NCI-H2107 treated with DMSO at 0.1 percent for 48 hours (cell line): ENCODE results near the gene ABHD14A.
"Not testable (repeated sequence)": the region's sequence is repeated elsewhere in the genome, so short reads cannot be mapped to it uniquely, and the experiment has no call there.

Experiments
- DNase-seq: peaks from one replicate; lab custom pipeline; 2025; ENCODE audit not compliant: unreplicated experiment; lab: John Stamatoyannopoulos, UW

Gene ABHD14A

GRCh38 chr3:51970606-51971300, 4.1 kb upstream of the ABHD14A start:
- DNase-seq: no peak

- DNase-seq: no peak
Measured at GRCh38 chr3:51971350-51971749, 3.5 kb upstream of the ABHD14A start.

GRCh38 chr3:51974277-51974962, 444 bp upstream of the ABHD14A start:
- DNase-seq: no peak

GRCh38 chr3:51975852-51976549, 1.1 kb downstream of the ABHD14A start:
- no peak for DNase-seq

DNA sequence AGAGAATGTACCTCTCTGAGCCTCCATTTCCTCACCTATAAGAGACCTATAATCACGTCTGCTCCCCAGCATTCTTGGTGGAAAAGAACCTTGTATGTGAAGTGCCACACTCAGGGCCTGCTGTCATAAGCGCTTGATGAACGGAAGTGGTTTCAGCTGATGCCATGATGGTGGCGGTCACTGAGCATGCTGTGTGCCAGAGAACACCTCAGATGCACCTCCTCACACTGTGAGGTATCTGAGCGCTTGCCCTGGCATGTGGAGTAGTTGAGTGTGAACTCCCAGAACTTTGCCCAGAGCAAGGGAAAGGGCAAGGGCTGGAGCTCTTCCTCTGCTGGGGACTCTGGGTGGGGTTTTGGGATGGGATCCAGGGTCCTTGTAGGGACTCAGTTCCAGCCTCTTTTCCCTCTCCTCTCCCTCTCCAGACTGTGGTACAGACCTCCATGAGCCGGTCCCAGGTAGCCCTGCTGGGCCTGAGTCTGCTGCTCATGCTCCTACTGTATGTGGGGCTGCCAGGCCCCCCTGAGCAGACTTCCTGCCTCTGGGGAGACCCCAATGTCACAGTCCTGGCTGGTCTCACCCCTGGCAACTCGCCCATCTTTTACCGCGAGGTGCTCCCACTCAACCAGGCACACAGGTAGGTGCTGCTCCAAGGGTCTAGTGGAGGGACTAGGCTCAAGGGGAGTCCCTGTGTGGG, 2.7 kb downstream of the ABHD14A start:
- no peak for DNase-seq

DNA sequence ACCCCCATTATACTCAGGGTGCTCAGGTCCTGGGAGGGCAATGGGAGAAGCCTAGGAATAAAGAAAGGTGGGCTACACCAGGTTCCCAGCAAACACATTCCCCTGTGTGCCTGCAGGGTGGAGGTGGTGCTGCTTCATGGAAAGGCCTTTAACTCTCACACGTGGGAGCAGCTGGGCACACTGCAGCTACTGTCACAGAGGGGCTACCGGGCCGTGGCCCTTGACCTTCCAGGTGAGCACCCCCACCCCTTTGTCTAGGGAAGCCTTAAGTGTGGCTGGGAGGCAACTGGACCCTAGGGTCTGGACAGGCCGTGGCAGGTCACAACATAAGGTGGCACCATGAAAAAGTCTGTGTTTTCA, 3.3 kb downstream of the ABHD14A start:
- DNase-seq: no peak

DNA sequence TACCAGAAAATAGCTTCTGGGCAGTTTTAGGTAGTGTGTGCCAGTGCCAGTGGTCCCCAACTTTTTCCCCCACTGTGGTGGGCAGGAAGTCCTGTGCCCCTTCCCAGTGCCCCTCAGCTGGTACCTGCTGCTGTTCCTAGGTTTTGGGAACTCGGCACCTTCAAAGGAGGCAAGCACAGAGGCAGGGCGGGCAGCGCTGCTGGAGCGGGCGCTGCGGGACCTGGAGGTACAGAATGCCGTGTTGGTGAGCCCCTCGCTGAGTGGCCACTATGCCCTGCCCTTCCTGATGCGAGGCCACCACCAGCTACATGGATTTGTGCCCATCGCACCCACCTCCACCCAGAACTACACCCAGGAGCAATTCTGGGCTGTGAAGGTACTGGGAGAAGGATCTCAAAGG, 5.4 kb downstream of the ABHD14A start:
- DNase-seq: no peak

- no peak for DNase-seq
Measured at GRCh38 chr3:51982352-51982837, 7.5 kb downstream of the ABHD14A start.

DNA sequence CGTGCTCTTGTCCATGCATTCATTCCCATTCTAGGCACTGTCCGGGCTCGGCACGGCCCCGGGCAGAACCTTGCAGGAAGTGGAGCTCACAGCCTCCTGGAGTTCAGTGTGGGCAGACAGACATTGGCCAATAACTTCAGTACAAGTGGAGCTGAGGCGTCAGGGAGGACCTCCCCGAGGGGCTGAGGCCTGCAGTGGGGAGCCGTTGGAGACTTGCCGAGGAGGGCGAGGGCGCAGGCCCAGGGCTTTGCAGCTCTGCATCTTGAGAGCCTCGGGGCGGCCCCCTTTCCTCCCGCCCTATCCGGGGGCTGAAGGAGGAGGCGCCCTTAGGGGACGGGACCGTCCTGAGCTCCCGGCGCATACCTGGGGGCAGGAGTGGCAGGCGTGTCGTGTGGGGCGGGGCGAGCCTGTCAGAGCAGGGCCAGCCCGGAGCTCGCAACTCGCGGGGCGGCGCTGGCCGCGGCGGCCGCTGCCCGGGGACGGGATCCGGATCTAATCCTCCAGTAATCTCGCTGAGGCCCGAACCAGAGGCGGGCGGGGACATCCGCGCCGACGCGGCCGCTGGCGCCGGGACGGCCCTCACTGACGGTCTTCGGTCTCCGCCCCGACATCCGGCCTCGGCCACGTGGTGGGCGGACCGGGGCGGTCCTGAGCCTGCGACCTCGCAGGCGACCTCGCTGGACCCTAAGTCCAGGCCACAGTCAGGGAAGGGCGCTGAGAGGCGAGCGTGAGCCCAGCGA, 8.1 kb downstream of the ABHD14A start, which contains the start of gene ACY1:
Gene ACY1 (plus strand): TSS at position 698 of the 740 bp plus-strand sequence. CDS start 530 bp downstream, outside the sequence.
- no peak for DNase-seq

DNA sequence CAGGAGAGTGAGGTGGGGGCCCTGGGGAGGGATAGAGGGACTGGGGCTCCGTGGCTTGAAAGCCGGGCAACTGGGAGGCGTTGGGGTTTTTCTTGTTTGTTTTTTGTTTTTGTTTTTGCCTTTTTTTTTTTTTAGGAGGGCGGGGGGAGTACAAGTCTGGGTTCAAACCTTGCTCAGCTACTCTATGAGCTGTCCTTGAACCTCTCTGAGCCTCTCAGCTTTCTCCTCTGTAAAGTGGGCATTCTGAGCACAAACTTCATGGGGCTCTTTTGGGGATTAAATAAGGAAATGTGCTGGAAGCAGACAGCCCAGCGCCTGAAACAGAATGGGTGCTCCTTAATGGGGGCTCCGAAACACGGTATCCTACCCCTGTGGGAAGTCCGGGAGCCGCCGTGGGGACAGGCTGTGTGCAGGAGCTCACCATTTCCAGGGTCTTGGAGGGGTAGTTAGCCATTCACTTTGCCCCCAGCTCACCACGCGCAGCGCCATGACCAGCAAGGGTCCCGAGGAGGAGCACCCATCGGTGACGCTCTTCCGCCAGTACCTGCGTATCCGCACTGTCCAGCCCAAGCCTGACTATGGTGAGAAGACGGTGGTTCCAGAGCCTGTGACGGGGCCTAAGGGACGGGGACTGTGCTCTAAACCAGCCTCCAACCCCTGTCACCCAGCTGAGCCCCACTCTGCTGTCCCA, 8.9 kb downstream of the ABHD14A start:
- DNase-seq: no peak

DNA sequence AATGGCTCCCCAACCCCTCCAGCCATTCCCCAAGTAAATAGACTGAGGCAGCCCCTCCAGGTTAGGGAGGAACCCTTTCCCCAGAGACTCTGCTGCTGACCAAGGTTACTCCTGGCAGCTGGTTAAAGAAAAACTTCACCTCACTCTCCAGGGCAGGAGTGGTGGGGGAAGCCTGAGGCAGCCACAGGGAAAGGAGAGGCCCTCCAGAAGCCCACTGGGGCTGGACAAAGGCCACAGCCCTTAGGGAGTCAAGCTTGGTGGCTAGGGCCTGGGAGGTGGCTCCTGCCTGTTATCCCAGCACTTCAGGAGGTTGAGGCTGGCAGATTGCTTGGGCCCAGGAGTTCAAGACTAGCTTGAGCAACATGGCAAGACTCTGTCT, 9.4 kb downstream of the ABHD14A start:
- DNase-seq: no peak

DNA sequence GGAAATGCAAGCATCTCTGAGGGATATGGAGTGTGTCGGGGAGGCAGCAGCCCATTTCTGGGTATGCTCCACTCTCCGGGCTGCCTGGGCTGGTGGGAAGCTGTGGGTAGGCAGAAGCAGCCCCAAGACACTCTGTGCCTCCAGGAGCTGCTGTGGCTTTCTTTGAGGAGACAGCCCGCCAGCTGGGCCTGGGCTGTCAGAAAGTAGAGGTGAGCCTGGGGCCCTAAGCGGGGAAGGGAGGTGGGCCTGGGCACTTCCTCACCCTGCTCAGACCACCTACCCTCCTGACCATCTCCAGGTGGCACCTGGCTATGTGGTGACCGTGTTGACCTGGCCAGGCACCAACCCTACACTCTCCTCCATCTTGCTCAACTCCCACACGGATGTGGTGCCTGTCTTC, 10.2 kb downstream of the ABHD14A start:
- no peak for DNase-seq

- no peak for DNase-seq
Measured at GRCh38 chr3:51986010-51986947, 11.4 kb downstream of the ABHD14A start.

DNA sequence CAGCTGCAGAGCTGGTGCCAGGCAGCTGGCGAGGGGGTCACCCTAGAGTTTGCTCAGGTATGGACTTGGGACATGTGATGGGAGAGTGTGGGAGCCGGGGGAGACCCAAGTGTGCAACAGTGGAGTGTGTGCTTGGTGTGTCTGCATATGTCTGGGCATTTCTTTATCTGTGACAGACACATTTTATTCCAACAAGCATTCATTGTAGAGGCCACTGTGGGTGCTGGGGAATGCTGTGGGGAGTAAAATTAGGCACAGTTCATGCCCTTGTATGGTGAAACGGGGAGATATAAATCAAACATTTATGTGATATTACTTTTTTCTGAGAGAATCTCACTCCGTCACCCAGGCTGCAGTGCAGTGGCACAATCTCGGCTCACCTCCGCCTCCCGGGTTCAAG, 12.7 kb downstream of the ABHD14A start:
- DNase-seq: no peak

- no peak for DNase-seq
Measured at GRCh38 chr3:51988286-51989146, 13.7 kb downstream of the ABHD14A start.

GRCh38 chr3:51990501-51990971, 15.7 kb downstream of the ABHD14A start:
- not testable (repeated sequence) for DNase-seq

DNA sequence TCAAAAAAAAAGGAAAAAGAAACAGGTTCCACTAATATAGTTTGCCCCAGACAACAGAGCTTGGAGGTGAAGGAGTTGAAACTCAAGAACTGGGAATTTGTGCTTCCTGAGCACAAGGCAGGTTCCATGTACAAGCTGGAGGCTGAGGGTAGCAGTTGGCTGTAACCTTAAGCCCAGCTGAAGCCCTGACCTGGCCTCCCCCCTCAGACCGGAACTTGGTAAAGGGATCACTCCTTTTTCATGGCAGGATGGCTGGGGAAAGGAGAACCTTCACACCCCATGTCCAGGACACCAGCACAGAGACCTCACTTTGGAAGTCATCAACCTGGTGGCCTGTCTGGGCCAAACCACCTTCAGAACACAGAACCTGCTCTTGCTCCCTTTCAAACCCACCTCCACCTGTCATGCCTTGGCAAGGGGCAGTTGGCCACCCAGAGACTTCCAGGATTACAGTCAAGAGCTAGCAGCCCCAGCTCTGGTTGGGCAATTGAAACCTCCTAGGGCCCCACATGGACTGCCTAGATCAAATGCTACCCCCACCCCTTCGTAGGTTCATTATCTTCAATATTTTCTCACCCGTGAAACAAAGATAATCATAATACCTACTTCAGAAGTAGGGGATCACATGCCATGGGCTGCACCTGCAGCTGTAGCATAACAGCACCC, 17.3 kb downstream of the ABHD14A start:
- no peak for DNase-seq
